ENCODE measurements around the gene KLK10. TPM values are rescaled to one million over a fixed set of nuclear protein-coding genes. Genes with fewer than 3 reads are reported as not detected.
A peak's percentile ranks its signal among the peaks of the same experiment; 100 is the strongest.

KLK10 gene
- total and polyA plus RNA-seq, 4 experiments from 2014 or later = not detected

- H3K36me3 Mint-ChIP-seq = no peaks in the 10 kb centered on the region
- peaks cover 0 to 7% (median 0%) of the 10 kb centered on the region in 8 donors for H3K9me3 Mint-ChIP-seq
- ChIA-PET CTCF (ENCODE audit: partially characterized antibody) (no interaction called here), POLR2A (ENCODE audit: partially characterized antibody) (no interaction called here)
- H3K9me3 ChIP-seq (ENCODE audit: control insufficient read depth in 1 of 2, low read length in 2 of 2) = no peaks in the 10 kb centered on the region
- H3K27me3 Mint-ChIP-seq = peaks cover 41 to 49% of the 10 kb centered on the region in 2 donors
- no peak overlapping the region for H3K27ac Mint-ChIP-seq
- no peaks in the 10 kb centered on the region for H3K4me1 ChIP-seq (ENCODE audit: insufficient read depth, low read length)
- intact Hi-C loops (cut with micrococcal nuclease) = no loop called here
- no peaks in the 10 kb centered on the region for H3K36me3 ChIP-seq (ENCODE audit: insufficient read depth, low read length)
- peak overlapping the region in 5 of 8 donors; percentile 15 to 81 (median 52) for H3K4me3 Mint-ChIP-seq
- no peak overlapping the region for H3K27ac ChIP-seq (ENCODE audit: low read depth, low read length)
- DNase-seq = no peak
- H3K27me3 ChIP-seq (ENCODE audit: insufficient read depth, low read length) = peaks cover 14% of the 10 kb centered on the region
- no peak overlapping the region for H3K4me3 ChIP-seq (ENCODE audit: low read length in 2 of 2)
- peaks cover 7 to 24% (median 11%) of the 10 kb centered on the region in 4 donors for H3K4me1 Mint-ChIP-seq
Measured at GRCh38 chr19:51018745-51019543, 565 bp downstream of the KLK10 start.

GRCh38 chr19:51016798-51017683 is 2.5 kb downstream of the KLK10 start:
- ChIA-PET CTCF (ENCODE audit: partially characterized antibody) (no interaction called here), POLR2A (ENCODE audit: partially characterized antibody) (no interaction called here)
- peak overlapping the region in 3 of 8 donors; percentile 29 to 64 (median 63) for H3K4me3 Mint-ChIP-seq
- Histone ChIP-seq H3K4me1 (ENCODE audit: insufficient read depth, low read length) (no peaks in the 10 kb centered on the region), H3K27me3 (ENCODE audit: insufficient read depth, low read length) (peaks cover 19% of the 10 kb centered on the region), H3K9me3 (ENCODE audit: control insufficient read depth in 1 of 2, low read length in 2 of 2) (no peaks in the 10 kb centered on the region), H3K36me3 (ENCODE audit: insufficient read depth, low read length) (no peaks in the 10 kb centered on the region), H3K27ac (ENCODE audit: low read depth, low read length) (no peak overlapping the region), H3K4me3 (ENCODE audit: low read length in 2 of 2) (no peak overlapping the region)
- intact Hi-C loops (cut with micrococcal nuclease) = no loop called here
- peaks cover 7 to 24% (median 11%) of the 10 kb centered on the region in 4 donors for H3K4me1 Mint-ChIP-seq
- no peaks in the 10 kb centered on the region for H3K36me3 Mint-ChIP-seq
- peaks cover 43 to 57% of the 10 kb centered on the region in 2 donors for H3K27me3 Mint-ChIP-seq
- peak overlapping the region in 1 of 7 donors; percentile 65 for H3K27ac Mint-ChIP-seq
- H3K9me3 Mint-ChIP-seq = peaks cover 0 to 7% (median 0%) of the 10 kb centered on the region in 8 donors
- peak in 1 of 5 donors; percentile 15 for DNase-seq

- no peaks in the 10 kb centered on the region for H3K9me3 ChIP-seq (ENCODE audit: control insufficient read depth in 1 of 2, low read length in 2 of 2)
- Mint-ChIP-seq H3K36me3 (no peaks in the 10 kb centered on the region), H3K27me3 (peaks cover 43 to 53% of the 10 kb centered on the region in 2 donors), H3K4me1 (peaks cover 6 to 24% (median 8%) of the 10 kb centered on the region in 4 donors), H3K4me3 (peak overlapping the region in 1 of 8 donors; percentile 13), H3K9me3 (peaks cover 0 to 7% (median under 1%) of the 10 kb centered on the region in 8 donors), H3K27ac (no peak overlapping the region)
- intact Hi-C loops (cut with micrococcal nuclease) = no loop called here
- no peak overlapping the region for H3K27ac ChIP-seq (ENCODE audit: low read depth, low read length)
- H3K27me3 ChIP-seq (ENCODE audit: insufficient read depth, low read length) = peaks cover 19% of the 10 kb centered on the region
- ChIA-PET POLR2A (ENCODE audit: partially characterized antibody) (no interaction called here), CTCF (ENCODE audit: partially characterized antibody) (no interaction called here)
- no peak for DNase-seq
- H3K4me3 ChIP-seq (ENCODE audit: low read length in 2 of 2) = no peak overlapping the region
- H3K36me3 ChIP-seq (ENCODE audit: insufficient read depth, low read length) = no peaks in the 10 kb centered on the region
- no peaks in the 10 kb centered on the region for H3K4me1 ChIP-seq (ENCODE audit: insufficient read depth, low read length)
Measured at GRCh38 chr19:51015691-51016267, 3.7 kb downstream of the KLK10 start.

GRCh38 chr19:51014242-51014641 is 5.3 kb downstream of the KLK10 start:
- H3K27me3 Mint-ChIP-seq = peaks cover 44 to 57% of the 10 kb centered on the region in 2 donors
- CTCF ChIA-PET (ENCODE audit: partially characterized antibody) = no interaction called here
- no peaks in the 10 kb centered on the region for H3K36me3 Mint-ChIP-seq
- peaks cover 0 to 7% (median 1%) of the 10 kb centered on the region in 8 donors for H3K9me3 Mint-ChIP-seq
- peaks cover 14% of the 10 kb centered on the region for H3K27me3 ChIP-seq (ENCODE audit: insufficient read depth, low read length)
- H3K27ac ChIP-seq (ENCODE audit: low read depth, low read length) = no peak overlapping the region
- H3K4me3 ChIP-seq (ENCODE audit: low read length in 2 of 2) = no peak overlapping the region
- POLR2A ChIA-PET (ENCODE audit: partially characterized antibody) = no interaction called here
- H3K9me3 ChIP-seq (ENCODE audit: control insufficient read depth in 1 of 2, low read length in 2 of 2) = no peaks in the 10 kb centered on the region
- intact Hi-C loops (cut with micrococcal nuclease) = no loop called here
- H3K4me1 ChIP-seq (ENCODE audit: insufficient read depth, low read length) = no peaks in the 10 kb centered on the region
- peaks cover 5 to 18% (median 7%) of the 10 kb centered on the region in 4 donors for H3K4me1 Mint-ChIP-seq
- DNase-seq = no peak
- H3K27ac Mint-ChIP-seq = no peak overlapping the region
- no peak overlapping the region for H3K4me3 Mint-ChIP-seq
- H3K36me3 ChIP-seq (ENCODE audit: insufficient read depth, low read length) = no peaks in the 10 kb centered on the region

- ChIA-PET CTCF (ENCODE audit: partially characterized antibody) (interaction anchor here (0.6 kb wide), 1 partner anchor 10 kb away, joined by 3 read pairs; no protein-coding TSS in a partner anchor), POLR2A (ENCODE audit: partially characterized antibody) (no interaction called here)
- Histone ChIP-seq H3K4me1 (ENCODE audit: insufficient read depth, low read length) (no peaks in the 10 kb centered on the region), H3K27ac (ENCODE audit: low read depth, low read length) (no peak overlapping the region), H3K36me3 (ENCODE audit: insufficient read depth, low read length) (no peaks in the 10 kb centered on the region), H3K4me3 (ENCODE audit: low read length in 2 of 2) (no peak overlapping the region), H3K9me3 (ENCODE audit: control insufficient read depth in 1 of 2, low read length in 2 of 2) (no peaks in the 10 kb centered on the region), H3K27me3 (ENCODE audit: insufficient read depth, low read length) (peaks cover 14% of the 10 kb centered on the region)
- Mint-ChIP-seq H3K27ac (no peak overlapping the region), H3K27me3 (peaks cover 42 to 55% of the 10 kb centered on the region in 2 donors), H3K9me3 (peaks cover 0 to 7% (median 1%) of the 10 kb centered on the region in 8 donors), H3K4me3 (no peak overlapping the region), H3K4me1 (peaks cover 3 to 9% (median 5%) of the 10 kb centered on the region in 4 donors), H3K36me3 (no peaks in the 10 kb centered on the region)
- intact Hi-C loops (cut with micrococcal nuclease) = no loop called here
- no peak for DNase-seq
Measured at GRCh38 chr19:51012661-51013190, 6.8 kb downstream of the KLK10 start.

- Histone ChIP-seq H3K9me3 (ENCODE audit: control insufficient read depth in 1 of 2, low read length in 2 of 2) (no peaks in the 10 kb centered on the region), H3K4me1 (ENCODE audit: insufficient read depth, low read length) (no peaks in the 10 kb centered on the region), H3K27ac (ENCODE audit: low read depth, low read length) (no peak overlapping the region), H3K27me3 (ENCODE audit: insufficient read depth, low read length) (peaks cover 4% of the 10 kb centered on the region), H3K4me3 (ENCODE audit: low read length in 2 of 2) (no peak overlapping the region), H3K36me3 (ENCODE audit: insufficient read depth, low read length) (no peaks in the 10 kb centered on the region)
- no peak overlapping the region for H3K4me3 Mint-ChIP-seq
- H3K4me1 Mint-ChIP-seq = no peaks in the 10 kb centered on the region
- H3K9me3 Mint-ChIP-seq = peaks cover 0 to 3% (median 0%) of the 10 kb centered on the region in 8 donors
- DNase-seq = no peak
- ChIA-PET CTCF (ENCODE audit: partially characterized antibody) (no interaction called here), POLR2A (ENCODE audit: partially characterized antibody) (no interaction called here)
- intact Hi-C loops (cut with micrococcal nuclease) = no loop called here
- H3K27ac Mint-ChIP-seq = no peak overlapping the region
- peaks cover 24 to 44% of the 10 kb centered on the region in 2 donors for H3K27me3 Mint-ChIP-seq
- no peaks in the 10 kb centered on the region for H3K36me3 Mint-ChIP-seq
Measured at GRCh38 chr19:51010066-51010795, 9.3 kb downstream of the KLK10 start.

All from CD4-positive, alpha-beta memory T cell (primary cell).